HL-60 (cell line): Measurements from ENCODE around the gene FBLN5.

Experiments
- REST ChIP-seq: IDR thresholded peaks from 2 replicates; pipeline ENCODE4 v1.6.1; 2012; ENCODE audit warnings: low read depth; ENCODE audit not compliant: insufficient replicate concordance
- SPI1 ChIP-seq: IDR thresholded peaks from 2 replicates; pipeline ENCODE4 v1.6.1; 2012; ENCODE audit warnings: low read depth, mild to moderate bottlenecking, borderline replicate concordance
- TF ChIP-seq, protein P1 (sequence below): IDR thresholded peaks from one replicate; pipeline ENCODE4 v1.5.1; 2011; ENCODE audit warnings: low read length, control low read depth, inconsistent platforms; ENCODE audit not compliant: insufficient read depth

DNA sequence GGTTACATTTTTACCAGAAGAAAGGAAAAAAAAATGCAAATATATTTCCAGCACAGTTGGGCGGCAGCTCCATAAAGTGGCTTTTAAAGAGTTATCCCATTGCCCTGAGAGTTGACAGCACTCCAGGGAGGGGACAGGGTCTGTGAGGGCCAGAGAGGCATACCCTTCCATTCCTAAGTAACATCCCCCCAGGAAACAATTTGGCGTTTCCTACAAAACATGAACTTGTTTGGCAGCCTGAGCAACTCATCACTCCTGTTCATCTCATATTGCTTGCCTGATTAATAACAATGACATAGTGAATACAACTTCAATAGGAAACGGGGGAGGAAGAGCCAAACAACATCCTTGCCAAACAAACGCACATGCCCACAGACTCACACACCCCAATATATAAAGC, 103.5 kb downstream of the FBLN5 start:
- TF ChIP-seq, protein P1, sequence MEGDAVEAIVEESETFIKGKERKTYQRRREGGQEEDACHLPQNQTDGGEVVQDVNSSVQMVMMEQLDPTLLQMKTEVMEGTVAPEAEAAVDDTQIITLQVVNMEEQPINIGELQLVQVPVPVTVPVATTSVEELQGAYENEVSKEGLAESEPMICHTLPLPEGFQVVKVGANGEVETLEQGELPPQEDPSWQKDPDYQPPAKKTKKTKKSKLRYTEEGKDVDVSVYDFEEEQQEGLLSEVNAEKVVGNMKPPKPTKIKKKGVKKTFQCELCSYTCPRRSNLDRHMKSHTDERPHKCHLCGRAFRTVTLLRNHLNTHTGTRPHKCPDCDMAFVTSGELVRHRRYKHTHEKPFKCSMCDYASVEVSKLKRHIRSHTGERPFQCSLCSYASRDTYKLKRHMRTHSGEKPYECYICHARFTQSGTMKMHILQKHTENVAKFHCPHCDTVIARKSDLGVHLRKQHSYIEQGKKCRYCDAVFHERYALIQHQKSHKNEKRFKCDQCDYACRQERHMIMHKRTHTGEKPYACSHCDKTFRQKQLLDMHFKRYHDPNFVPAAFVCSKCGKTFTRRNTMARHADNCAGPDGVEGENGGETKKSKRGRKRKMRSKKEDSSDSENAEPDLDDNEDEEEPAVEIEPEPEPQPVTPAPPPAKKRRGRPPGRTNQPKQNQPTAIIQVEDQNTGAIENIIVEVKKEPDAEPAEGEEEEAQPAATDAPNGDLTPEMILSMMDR = no peak
- TF ChIP-seq SPI1 (no peak), REST (no peak)
